ENCODE results near the gene LEKR1.

DNA sequence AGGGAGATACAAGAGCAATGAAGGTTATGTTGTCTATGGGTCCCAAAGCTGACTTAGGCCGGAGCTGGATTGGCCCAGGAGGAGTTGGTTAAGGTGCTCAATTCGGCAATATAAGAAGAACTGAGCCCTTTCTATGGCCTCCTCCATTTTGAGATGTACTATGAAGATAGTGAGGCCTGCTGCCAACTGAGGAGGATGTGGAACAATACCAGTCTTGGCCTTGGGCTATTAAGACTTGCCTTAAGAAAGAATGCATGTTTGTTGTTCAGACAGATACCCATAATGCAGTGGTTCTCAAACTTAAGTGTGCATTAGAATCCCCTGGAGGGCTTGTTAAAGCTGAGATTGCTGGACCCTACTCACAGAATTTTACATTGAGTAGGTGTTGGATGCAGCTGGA is 24.4 kb upstream of the LEKR1 start:
- TF ChIP-seq, protein P1, sequence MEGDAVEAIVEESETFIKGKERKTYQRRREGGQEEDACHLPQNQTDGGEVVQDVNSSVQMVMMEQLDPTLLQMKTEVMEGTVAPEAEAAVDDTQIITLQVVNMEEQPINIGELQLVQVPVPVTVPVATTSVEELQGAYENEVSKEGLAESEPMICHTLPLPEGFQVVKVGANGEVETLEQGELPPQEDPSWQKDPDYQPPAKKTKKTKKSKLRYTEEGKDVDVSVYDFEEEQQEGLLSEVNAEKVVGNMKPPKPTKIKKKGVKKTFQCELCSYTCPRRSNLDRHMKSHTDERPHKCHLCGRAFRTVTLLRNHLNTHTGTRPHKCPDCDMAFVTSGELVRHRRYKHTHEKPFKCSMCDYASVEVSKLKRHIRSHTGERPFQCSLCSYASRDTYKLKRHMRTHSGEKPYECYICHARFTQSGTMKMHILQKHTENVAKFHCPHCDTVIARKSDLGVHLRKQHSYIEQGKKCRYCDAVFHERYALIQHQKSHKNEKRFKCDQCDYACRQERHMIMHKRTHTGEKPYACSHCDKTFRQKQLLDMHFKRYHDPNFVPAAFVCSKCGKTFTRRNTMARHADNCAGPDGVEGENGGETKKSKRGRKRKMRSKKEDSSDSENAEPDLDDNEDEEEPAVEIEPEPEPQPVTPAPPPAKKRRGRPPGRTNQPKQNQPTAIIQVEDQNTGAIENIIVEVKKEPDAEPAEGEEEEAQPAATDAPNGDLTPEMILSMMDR (conservative IDR thresholded peaks at IDR 0.05; ENCODE audit: low read length), result no peak
- TF ChIP-seq EZH2phosphoT487 (IDR thresholded peaks at IDR 0.05; ENCODE audit: borderline replicate concordance, low read depth, low read length), result no peak

All from OCI-LY7 (cell line).